ENCODE data around the gene TMEM178B.

GRCh38 chr7:141218941-141219340, 145.1 kb downstream of the TMEM178B start:
- TF ChIP-seq CTCF (IDR thresholded peaks at IDR 0.05) (no peak), EP300 (IDR thresholded peaks at IDR 0.05) (no peak), POLR2A (IDR thresholded peaks at IDR 0.05; ENCODE audit: low read depth) (no peak), POLR2AphosphoS5 (IDR thresholded peaks at IDR 0.05) (no peak)

Data from esophagus muscularis mucosa (tissue), 4 donors.